HG02763 (cell line): ENCODE data around the gene MYO1E.

Experiments
- ATAC-seq: cut with Tn5 transposase; IDR thresholded peaks from one replicate; pipeline ENCODE4 v1.9.1; 2021; ENCODE audit warnings: mild to moderate bottlenecking, moderate library complexity; ENCODE audit not compliant: unreplicated experiment

The MYO1E gene

GRCh38 chr15:59237924-59238331 lies 134.7 kb downstream of the MYO1E start:
- peak; percentile 66 for ATAC-seq

GRCh38 chr15:59237119-59237855 lies 135.4 kb downstream of the MYO1E start:
- ATAC-seq, result no peak

GRCh38 chr15:59236394-59236793 lies 136.3 kb downstream of the MYO1E start:
- ATAC-seq, result no peak

- no peak for ATAC-seq
Observed at GRCh38 chr15:59232476-59232875, 140.2 kb downstream of the MYO1E start.

GRCh38 chr15:59230531-59231055 lies 142.1 kb downstream of the MYO1E start:
- no peak for ATAC-seq

- ATAC-seq, result no peak
Observed at GRCh38 chr15:59229453-59229852, 143.2 kb downstream of the MYO1E start.

- ATAC-seq, result no peak
Observed at GRCh38 chr15:59229015-59229414, 143.7 kb downstream of the MYO1E start.

GRCh38 chr15:59227021-59227420 lies 145.7 kb downstream of the MYO1E start:
- ATAC-seq, result no peak

- no peak for ATAC-seq
Observed at GRCh38 chr15:59224474-59224873, 148.2 kb downstream of the MYO1E start.

GRCh38 chr15:59223736-59224135 lies 148.9 kb downstream of the MYO1E start:
- no peak for ATAC-seq

GRCh38 chr15:59222906-59223550 lies 149.6 kb downstream of the MYO1E start:
- no peak for ATAC-seq

GRCh38 chr15:59221511-59222505 lies 150.9 kb downstream of the MYO1E start:
- no peak for ATAC-seq

GRCh38 chr15:59218710-59219109 lies 154.0 kb downstream of the MYO1E start:
- no peak for ATAC-seq

- ATAC-seq, result no peak
Observed at GRCh38 chr15:59217876-59218498, 154.7 kb downstream of the MYO1E start.

GRCh38 chr15:59216911-59217310 lies 155.8 kb downstream of the MYO1E start:
- ATAC-seq, result no peak

- ATAC-seq, result no peak
Observed at GRCh38 chr15:59210186-59210585, 162.5 kb downstream of the MYO1E start.

GRCh38 chr15:59208613-59209249 lies 163.9 kb downstream of the MYO1E start:
- ATAC-seq, result no peak

GRCh38 chr15:59206623-59207183 lies 166.0 kb downstream of the MYO1E start, which contains the start of gene LDHAL6B:
LDHAL6B (plus strand) TSS chr15:59206843; CDS start chr15:59206941, 98 bp downstream.
- ATAC-seq, result no peak

- no peak for ATAC-seq
Observed at GRCh38 chr15:59205839-59206622, 166.6 kb downstream of the MYO1E start.
